Activated naive CD4-positive, alpha-beta T cell treated with anti-CD3 and anti-CD28 coated beads, Interleukin-2, amount 10 ng/mL, durations not matched to agents 7 days and 5 days (primary cell): ENCODE results near the gene CYP2W1.

Experiments
- CTCF ChIA-PET: fragments of 350-600 bp; sonication (Branson Sonifier 250); formaldehyde crosslinking; loops from one replicate; lab custom pipeline; 2021; ENCODE audit warnings: antibody characterized with exemption; lab: Charles Lee
- DNase-seq: peaks from one replicate; pipeline ENCODE4 v3.0.0-alpha.2; 2020
- H3K27ac Mint-ChIP-seq: one replicate; pipeline ENCODE4 v1.8.0; 2021; ENCODE audit warnings: mild to moderate bottlenecking, moderate library complexity, mixed read lengths
- H3K27me3 Mint-ChIP-seq: one replicate; pipeline ENCODE4 v1.8.0; 2021; ENCODE audit warnings: mild to moderate bottlenecking, mixed read lengths
- H3K36me3 Mint-ChIP-seq: one replicate; pipeline ENCODE4 v1.8.0; 2021; ENCODE audit warnings: mixed read lengths
- H3K4me1 Mint-ChIP-seq: one replicate; pipeline ENCODE4 v1.8.0; 2021; ENCODE audit warnings: mixed read lengths
- H3K4me3 Mint-ChIP-seq: one replicate; pipeline ENCODE4 v1.8.0; 2021; ENCODE audit warnings: mild to moderate bottlenecking, moderate library complexity, mixed read lengths
- H3K9me3 Mint-ChIP-seq: one replicate; pipeline ENCODE4 v1.8.0; 2021; ENCODE audit warnings: mixed read lengths

Gene CYP2W1

DNA sequence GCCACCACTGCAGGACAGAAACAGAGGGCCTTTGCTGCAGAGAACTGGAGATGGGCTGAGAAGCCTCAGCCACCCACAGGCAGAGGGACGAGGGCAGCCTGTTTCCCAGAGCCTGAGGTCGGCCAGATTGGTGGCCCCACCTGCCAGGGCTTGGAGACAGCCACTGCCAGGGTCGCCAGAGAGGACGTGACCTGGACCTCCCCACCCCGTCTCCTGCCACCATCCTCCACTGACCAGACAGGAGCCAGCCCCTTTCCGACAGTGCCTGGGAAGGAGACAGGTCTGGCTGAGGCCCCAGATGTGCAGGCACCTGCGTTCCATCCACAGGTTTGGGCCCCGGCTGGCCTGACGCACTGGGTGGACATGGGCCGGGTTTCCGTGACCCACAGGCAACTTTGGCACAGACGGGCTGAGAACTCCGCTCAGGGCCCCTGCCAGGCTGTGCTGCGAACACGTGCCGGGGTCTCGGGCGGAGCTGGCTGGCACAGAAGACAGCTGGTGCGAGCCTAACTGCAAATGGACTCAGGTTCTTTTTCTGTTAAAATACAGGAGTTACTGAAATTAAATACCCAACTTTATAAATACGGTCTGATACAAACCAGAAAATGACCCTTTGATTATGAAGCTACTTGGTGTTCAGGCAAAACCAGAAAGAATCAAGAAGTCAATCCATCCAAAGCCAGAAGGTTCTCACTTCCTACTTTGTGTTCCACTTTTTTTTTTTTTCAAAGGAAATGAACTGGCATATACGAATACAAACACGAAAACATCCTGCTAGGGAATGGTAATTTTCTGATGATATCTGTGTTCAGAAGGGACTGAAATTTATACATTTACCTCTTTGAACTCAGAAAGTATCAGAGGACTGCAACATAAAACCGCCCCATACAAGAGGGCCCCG lies 14.5 kb upstream of the CYP2W1 start:
- CTCF ChIA-PET, result interaction anchor here (0.7 kb wide), 1 partner anchor 43 kb away, joined by 3 read pairs; no protein-coding TSS in a partner anchor
- H3K9me3 Mint-ChIP-seq, result no peaks in the 10 kb centered on the region
- peaks cover 43% of the 10 kb centered on the region for H3K4me1 Mint-ChIP-seq
- H3K27ac Mint-ChIP-seq, result no peak overlapping the region
- DNase-seq, result no peak
- no peak overlapping the region for H3K4me3 Mint-ChIP-seq
- peaks cover 16% of the 10 kb centered on the region for H3K27me3 Mint-ChIP-seq
- peaks cover 40% of the 10 kb centered on the region for H3K36me3 Mint-ChIP-seq

DNA sequence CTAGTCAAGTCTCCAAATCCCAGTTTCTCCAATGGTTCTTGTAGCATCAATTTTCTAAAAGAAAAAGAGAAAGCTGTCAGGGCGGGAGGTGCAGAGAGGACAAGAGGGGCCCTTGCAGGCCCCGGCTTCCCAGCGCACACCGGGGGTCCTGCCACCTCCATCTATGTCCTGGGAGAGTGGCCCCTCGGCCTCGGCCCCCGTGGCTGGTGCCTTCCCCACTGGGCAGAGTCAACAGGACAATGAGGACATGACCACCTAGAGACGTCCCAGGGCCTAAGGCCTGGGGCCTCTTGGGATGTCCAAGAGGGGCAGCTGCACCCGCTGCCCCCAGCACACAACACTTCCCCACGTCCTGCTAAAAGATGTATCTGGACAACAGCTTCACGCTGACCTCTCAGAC lies 13.6 kb upstream of the CYP2W1 start:
- H3K4me1 Mint-ChIP-seq, result peaks cover 42% of the 10 kb centered on the region
- H3K9me3 Mint-ChIP-seq, result no peaks in the 10 kb centered on the region
- H3K4me3 Mint-ChIP-seq, result no peak overlapping the region
- DNase-seq, result no peak
- CTCF ChIA-PET, result no interaction called here
- H3K36me3 Mint-ChIP-seq, result peaks cover 40% of the 10 kb centered on the region
- no peak overlapping the region for H3K27ac Mint-ChIP-seq
- H3K27me3 Mint-ChIP-seq, result peaks cover 8% of the 10 kb centered on the region

DNA sequence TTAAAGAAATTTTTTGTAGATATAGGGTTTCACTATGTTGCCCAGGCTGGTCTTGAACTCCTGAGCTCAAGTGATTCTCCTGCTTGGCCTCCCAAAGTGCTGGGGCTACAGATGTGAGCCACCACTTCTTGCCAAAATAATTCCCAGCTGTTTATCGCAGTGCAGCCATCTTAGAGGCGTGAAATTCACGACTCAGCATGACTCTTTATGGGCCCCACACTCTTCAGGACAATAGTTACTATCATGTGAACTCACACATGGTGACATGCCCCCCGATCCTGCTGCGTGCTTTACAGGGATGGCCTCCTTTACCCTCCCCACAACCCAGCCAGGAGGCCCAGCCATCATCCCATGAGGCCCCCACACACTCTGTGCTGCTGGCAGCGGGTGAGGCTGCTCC lies 12.2 kb upstream of the CYP2W1 start:
- H3K27me3 Mint-ChIP-seq, result no peaks in the 10 kb centered on the region
- DNase-seq, result no peak
- peaks cover 40% of the 10 kb centered on the region for H3K36me3 Mint-ChIP-seq
- CTCF ChIA-PET, result interaction anchor here (1.0 kb wide), 1 partner anchor 22 kb away, joined by 4 read pairs; no protein-coding TSS in a partner anchor
- H3K27ac Mint-ChIP-seq, result no peak overlapping the region
- H3K9me3 Mint-ChIP-seq, result no peaks in the 10 kb centered on the region
- H3K4me1 Mint-ChIP-seq, result peaks cover 38% of the 10 kb centered on the region
- H3K4me3 Mint-ChIP-seq, result no peak overlapping the region

DNA sequence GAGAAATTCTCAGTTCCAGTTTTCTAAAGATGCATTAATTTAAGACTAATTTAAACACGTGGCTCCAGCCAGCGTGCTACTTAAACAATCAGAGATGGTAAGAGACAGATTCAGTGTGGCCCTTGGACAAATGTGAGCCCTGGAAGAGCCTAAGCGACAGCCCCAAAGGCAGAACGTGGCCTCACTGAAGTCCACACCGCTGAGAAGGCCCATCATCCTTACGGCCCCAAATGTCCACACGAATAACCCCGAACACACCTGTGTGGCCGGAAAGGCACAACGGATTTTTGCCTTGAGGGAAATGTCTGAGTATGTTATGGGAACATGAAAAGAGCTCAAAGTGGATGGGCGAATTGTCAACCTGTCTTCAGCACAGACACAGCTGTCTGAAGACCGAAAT lies 10.9 kb upstream of the CYP2W1 start:
- H3K4me1 Mint-ChIP-seq, result peaks cover 30% of the 10 kb centered on the region
- H3K27ac Mint-ChIP-seq, result no peak overlapping the region
- peaks cover 34% of the 10 kb centered on the region for H3K36me3 Mint-ChIP-seq
- H3K27me3 Mint-ChIP-seq, result no peaks in the 10 kb centered on the region
- H3K9me3 Mint-ChIP-seq, result no peaks in the 10 kb centered on the region
- DNase-seq, result no peak
- no peak overlapping the region for H3K4me3 Mint-ChIP-seq
- CTCF ChIA-PET, result interaction anchor here (7.8 kb wide), 1 partner anchor 21 kb away, joined by 51 read pairs; no protein-coding TSS in a partner anchor

DNA sequence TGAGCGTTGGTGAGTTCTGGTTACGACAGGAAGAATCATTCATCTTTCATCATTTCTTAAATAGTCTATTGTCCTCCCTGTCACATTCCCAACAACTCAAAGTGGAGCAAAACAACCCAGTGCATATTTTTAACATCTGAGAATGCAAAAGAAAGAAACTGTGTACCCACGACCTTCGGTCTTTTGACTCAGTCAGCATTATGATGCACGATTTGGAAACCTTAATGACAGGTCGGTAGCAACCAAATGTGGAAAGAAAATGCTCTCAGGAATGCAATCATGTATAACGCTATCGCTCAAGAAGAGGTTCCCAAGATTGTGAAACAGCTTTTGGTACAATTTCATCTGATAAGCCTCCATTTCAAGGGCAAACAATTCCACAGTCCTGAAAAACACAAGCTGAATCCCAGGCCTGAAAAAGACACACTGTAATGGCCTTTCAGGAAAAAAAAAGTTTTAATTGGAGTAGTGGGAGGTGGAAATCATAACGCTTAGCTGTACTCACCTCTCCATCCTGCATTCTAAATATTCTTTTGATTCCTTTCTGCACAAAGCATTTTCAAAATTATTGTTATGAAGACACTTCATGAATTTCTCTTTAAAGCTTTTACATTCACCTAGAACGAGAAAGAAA lies 10.2 kb upstream of the CYP2W1 start:
- peaks cover 28% of the 10 kb centered on the region for H3K36me3 Mint-ChIP-seq
- H3K27ac Mint-ChIP-seq, result no peak overlapping the region
- DNase-seq, result no peak
- no peaks in the 10 kb centered on the region for H3K27me3 Mint-ChIP-seq
- peaks cover 30% of the 10 kb centered on the region for H3K4me1 Mint-ChIP-seq
- CTCF ChIA-PET, result interaction anchor here (1.2 to 7.8 kb wide), 2 partner anchors 20 to 65 kb away, joined by 3 to 51 read pairs; no protein-coding TSS in a partner anchor
- no peaks in the 10 kb centered on the region for H3K9me3 Mint-ChIP-seq
- H3K4me3 Mint-ChIP-seq, result peak overlapping the region; percentile 53

DNA sequence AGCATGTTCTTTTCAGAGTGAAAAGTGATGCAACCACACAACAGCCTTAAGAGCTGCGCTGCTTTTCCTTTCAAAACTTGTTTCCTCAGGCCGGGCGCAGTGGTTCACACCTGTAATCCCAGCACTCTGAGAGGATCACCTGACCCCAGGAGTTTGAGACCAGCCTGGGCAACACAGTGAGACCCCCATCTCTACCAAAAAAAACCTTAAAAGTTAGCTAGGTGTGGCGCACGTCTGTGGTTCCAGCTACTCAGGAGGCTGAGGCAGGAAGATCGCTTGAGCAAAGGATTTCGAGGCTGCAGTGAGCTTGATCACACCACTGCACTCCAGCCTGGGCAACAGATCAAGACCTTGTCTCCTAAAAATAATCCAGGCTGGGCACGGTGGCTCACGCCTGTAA lies 9.7 kb upstream of the CYP2W1 start:
- no peak for DNase-seq
- peaks cover 25% of the 10 kb centered on the region for H3K36me3 Mint-ChIP-seq
- peaks cover 30% of the 10 kb centered on the region for H3K4me1 Mint-ChIP-seq
- no peaks in the 10 kb centered on the region for H3K9me3 Mint-ChIP-seq
- CTCF ChIA-PET, result interaction anchor here (0.6 to 7.8 kb wide), 4 partner anchors 16 to 597 kb away, joined by 3 to 51 read pairs (median 3); no protein-coding TSS in a partner anchor
- H3K27ac Mint-ChIP-seq, result peak overlapping the region; percentile 62
- peak overlapping the region; percentile 53 for H3K4me3 Mint-ChIP-seq
- H3K27me3 Mint-ChIP-seq, result no peaks in the 10 kb centered on the region

DNA sequence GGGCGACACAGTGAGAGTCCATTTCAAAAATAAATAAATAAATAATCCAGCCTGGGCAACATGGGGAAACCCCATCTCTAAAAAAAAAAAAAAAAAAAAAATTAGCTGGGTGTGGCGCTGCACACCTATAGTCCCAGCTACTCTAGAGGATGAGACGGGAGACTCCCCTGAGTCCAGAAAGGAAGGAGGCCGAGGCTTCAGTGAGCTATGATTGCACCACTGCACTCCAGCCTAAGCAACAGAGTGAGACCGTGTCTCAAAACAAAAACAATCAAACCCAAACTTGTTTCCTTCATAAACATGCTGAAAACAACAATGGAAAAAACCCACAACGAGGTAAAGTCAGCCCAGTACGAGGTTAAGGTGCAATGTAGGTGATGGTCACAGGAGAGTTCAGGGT lies 8.8 kb upstream of the CYP2W1 start:
- no peak for DNase-seq
- Mint-ChIP-seq H3K4me1 (peaks cover 30% of the 10 kb centered on the region), H3K36me3 (peaks cover 25% of the 10 kb centered on the region), H3K27ac (peak overlapping the region; percentile 93), H3K9me3 (no peaks in the 10 kb centered on the region), H3K4me3 (peak overlapping the region; percentile 90), H3K27me3 (no peaks in the 10 kb centered on the region)
- CTCF ChIA-PET, result interaction anchor here (1.1 to 7.8 kb wide), 5 partner anchors 15 to 92 kb away, joined by 3 to 51 read pairs (median 5); no protein-coding TSS in a partner anchor

DNA sequence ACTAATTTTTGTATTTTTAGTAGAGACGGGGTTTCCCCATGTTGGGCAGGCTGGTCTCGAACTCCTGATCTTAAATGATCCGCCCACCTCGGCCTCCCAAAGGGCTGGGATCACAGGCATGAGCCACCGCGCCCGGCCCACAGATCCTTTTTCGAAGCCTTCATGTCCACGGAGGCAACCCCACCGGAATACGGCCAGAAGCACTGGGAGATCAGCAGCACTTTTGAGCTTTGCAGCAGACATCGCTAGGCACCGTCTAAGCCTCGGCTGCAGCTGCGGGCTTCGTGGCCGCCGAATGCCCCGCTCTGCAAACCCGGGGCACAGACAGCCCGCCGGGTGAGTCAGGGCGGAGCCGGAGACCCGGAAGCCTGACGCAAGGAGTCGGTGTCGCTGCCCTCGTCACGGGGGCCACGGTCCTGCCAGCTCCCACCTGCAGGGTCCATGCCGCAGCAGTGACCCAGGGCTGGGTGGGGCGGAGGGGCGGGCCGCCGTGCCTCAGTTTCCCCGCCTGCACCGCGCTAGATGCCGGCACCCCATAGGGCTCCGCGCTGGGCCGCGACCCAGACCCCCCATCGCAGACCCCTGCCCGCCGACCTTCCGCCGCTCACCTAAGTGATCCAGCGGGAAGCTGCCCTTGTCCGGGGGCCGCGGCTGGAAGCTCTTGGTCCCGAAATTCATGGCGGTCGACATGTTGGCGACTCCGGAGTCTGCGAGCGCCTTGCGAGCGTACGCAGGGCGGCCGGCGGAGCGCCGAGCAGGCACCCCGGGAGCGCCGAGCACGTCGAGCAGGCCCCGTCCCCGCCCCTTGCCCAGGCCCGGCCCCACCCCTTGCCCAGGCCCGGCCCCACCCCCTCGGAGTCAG lies 7.9 kb upstream of the CYP2W1 start, which contains the start of gene COX19:
TSS of gene COX19 (minus strand) at position 730 of the 862 bp plus-strand sequence. CDS start at position 690, 40 bp downstream.
- Mint-ChIP-seq H3K4me3 (peak within 1 kb of the TSS; percentile 90), H3K27ac (peak within 1 kb of the TSS; percentile 93), H3K9me3 (no peaks in the 10 kb centered on the region), H3K4me1 (peaks cover 30% of the 10 kb centered on the region), H3K36me3 (peaks cover 22% of the 10 kb centered on the region), H3K27me3 (peaks cover 6% of the 10 kb centered on the region)
- CTCF ChIA-PET, result interaction anchor here (0.6 to 7.8 kb wide), 6 partner anchors 18 to 196 kb away, joined by 3 to 51 read pairs (median 4); no protein-coding TSS in a partner anchor
- peak; percentile 90 for DNase-seq

DNA sequence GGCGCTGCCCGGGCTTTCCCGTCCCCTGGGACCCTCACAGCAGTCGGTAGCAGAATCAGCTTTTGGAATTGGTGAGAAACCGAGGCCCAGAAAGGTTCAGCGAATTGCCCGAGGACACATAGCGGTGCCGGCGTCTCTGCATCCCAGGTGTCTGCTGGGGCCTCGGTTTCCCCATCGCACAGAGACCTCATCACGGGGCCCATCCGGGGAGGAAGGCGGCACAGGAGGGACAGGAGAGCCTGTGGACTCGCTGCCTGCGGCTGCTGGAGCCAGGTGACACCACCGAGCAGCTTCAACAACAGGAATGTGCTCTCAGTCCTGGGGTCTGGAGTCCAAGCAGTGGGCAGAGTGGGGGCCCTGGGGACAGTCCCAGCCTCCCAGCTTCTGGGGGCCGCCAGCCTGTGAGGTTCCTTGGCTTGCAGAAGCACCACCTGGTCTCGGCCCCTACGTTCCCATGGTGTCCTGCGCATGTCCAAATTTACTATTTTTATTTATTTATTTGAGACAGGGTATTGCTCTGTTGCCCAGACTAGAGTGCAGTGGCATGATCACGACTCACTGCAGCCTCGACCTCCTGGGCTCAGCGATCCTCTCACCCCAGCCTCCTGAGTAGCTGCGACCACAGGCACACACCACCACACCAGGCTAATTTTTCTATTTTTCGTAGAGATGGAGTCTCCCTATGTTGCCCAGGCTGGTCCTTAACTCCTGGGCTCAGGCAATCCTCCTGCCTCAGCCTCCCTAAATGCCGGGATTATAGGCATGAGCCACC lies 7.1 kb upstream of the CYP2W1 start:
- H3K9me3 Mint-ChIP-seq, result no peaks in the 10 kb centered on the region
- H3K27ac Mint-ChIP-seq, result peak overlapping the region; percentile 52
- peaks cover 7% of the 10 kb centered on the region for H3K27me3 Mint-ChIP-seq
- CTCF ChIA-PET, result interaction anchor here (0.6 to 7.8 kb wide), 4 partner anchors 17 to 127 kb away, joined by 3 to 51 read pairs (median 4); no protein-coding TSS in a partner anchor
- H3K36me3 Mint-ChIP-seq, result peaks cover 18% of the 10 kb centered on the region
- DNase-seq, result no peak
- H3K4me1 Mint-ChIP-seq, result peaks cover 29% of the 10 kb centered on the region
- H3K4me3 Mint-ChIP-seq, result peak overlapping the region; percentile 90

DNA sequence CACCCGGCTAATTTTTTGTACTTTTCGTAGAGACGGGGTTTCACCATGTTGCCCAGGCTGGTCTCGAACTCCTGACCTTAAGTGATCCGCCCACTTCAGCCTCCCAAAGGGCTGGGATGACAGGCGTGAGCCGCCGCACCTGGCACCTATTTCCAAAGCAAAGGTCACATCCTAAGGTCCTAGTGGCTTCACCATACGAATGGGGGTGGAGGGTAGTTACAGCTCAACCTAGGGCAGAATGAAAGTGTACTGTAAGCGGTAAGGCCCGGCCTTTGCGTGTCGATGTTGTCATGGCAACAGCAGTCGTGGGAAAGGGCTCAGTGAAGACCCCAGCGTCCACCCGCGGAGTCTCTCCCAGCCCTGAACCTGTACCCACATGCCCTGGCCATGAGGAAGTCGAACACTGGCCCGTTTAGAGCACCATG lies 6.1 kb upstream of the CYP2W1 start:
- Mint-ChIP-seq H3K9me3 (no peaks in the 10 kb centered on the region), H3K36me3 (peaks cover 12% of the 10 kb centered on the region), H3K27ac (no peak overlapping the region), H3K27me3 (peaks cover 7% of the 10 kb centered on the region), H3K4me1 (peaks cover 23% of the 10 kb centered on the region), H3K4me3 (no peak overlapping the region)
- DNase-seq, result no peak
- CTCF ChIA-PET, result interaction anchor here (0.7 to 7.8 kb wide), 2 partner anchors 16 to 126 kb away, joined by 3 to 51 read pairs; no protein-coding TSS in a partner anchor

DNA sequence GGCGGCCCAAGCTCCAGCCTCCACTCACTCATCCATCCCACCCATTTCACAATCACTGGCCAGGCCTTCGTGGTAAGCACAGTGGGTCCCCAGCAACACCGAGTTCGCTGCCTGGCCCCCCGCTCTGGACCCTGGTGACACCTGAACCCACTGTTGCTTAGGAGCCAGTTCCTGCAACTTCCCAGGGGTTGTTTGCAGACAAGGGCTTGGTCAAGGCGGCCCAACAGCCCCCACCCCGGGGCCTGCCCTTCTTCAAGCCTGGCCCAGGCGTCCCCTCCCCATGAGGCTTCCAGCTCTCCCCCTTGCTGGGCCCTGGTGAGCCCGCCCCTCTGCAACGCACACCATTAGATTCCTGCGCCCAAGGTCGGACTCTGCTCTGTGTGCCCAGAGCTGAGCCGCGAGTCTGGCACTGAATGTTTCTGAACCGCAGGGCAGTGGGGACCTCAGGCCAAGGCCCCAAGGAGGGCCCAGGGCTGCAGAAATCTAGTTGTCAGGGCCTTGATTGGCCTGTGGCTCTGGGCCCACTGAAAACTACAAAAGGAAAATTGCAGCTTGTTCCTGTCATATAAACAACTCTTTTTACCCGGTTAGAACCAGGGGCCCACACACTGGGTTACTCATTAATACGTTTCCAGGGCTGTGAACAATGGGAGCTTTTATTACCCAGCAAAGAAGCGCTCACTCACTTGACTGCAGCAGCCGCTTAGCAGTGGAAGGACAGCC lies 5.5 kb upstream of the CYP2W1 start:
- CTCF ChIA-PET, result interaction anchor here (0.6 to 7.8 kb wide), 2 partner anchors 15 to 67 kb away, joined by 3 to 51 read pairs; partner anchors contain the start of gene GPR146
- Mint-ChIP-seq H3K4me3 (no peak overlapping the region), H3K9me3 (no peaks in the 10 kb centered on the region), H3K36me3 (peaks cover 6% of the 10 kb centered on the region), H3K27me3 (peaks cover 7% of the 10 kb centered on the region), H3K4me1 (peaks cover 18% of the 10 kb centered on the region), H3K27ac (no peak overlapping the region)
- DNase-seq, result no peak

DNA sequence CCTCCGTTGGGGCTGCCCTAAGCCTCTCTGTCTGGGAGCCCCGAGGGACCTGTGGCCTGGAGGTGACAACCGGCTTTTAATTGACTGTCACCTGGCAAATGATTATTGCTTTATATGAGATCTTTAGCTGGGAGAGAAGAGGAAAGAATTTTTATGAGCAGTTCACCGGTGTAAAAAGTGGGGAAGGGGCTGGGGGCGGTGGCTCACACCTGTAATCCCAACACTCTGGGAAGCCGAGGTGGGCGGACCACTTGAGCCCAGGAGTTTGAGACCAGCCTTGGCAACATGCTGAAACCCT lies 5.0 kb upstream of the CYP2W1 start:
- Mint-ChIP-seq H3K4me3 (no peak overlapping the region), H3K27ac (no peak overlapping the region), H3K9me3 (no peaks in the 10 kb centered on the region), H3K36me3 (peaks cover 4% of the 10 kb centered on the region), H3K4me1 (peaks cover 15% of the 10 kb centered on the region), H3K27me3 (peaks cover 7% of the 10 kb centered on the region)
- no peak for DNase-seq
- CTCF ChIA-PET, result interaction anchor here (0.6 to 7.8 kb wide), 3 partner anchors 15 to 67 kb away, joined by 3 to 51 read pairs (median 3); partner anchors contain the start of gene GPR146
